ENCODE results near the gene PRR9. TPM values are rescaled to one million over a fixed set of nuclear protein-coding genes. Genes with fewer than 3 reads are reported as not detected.
"Not testable (repeated sequence)": the region's sequence is repeated elsewhere in the genome, so short reads cannot be mapped to it uniquely, and the experiment has no call there.

The PRR9 gene
- total and polyA plus RNA-seq, 2 donors (not counting 1 experiment from before 2014, with no cell fraction given): not detected

DNA sequence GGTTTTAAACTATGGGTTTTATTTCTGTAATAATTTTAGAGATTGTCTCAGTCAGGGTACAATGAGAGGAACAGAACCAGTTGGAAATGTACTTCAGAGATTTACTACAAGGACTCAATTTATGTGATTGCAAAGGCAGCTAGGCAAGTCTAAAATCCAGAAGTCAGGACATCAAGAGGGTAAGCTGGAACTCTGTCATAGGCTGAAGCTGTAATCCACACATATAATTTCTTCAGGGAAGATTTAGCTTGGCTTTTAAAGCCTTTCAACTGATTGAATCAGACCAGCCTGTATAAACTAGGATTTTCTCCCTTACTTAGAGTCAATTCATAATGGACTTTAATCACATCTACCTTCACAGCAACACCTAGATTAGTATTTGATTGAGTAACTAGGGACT is 38.5 kb upstream of the PRR9 start:
- Histone ChIP-seq H3K4me3 (replicated peaks in 1 of 4; ENCODE audit: control extremely low read depth in 1 of 4, insufficient read depth in 1 of 4, low read depth in 3 of 4, low read length in 4 of 4) (no peak overlapping the region), H3K9me3 (ENCODE audit: control insufficient read depth, insufficient read depth, low read depth, low read length) (no peaks in the 10 kb centered on the region), H3K79me2 (ENCODE audit: control insufficient read depth, insufficient read depth, low read length) (no peaks in the 10 kb centered on the region), H2AFZ (ENCODE audit: low read length) (no peak overlapping the region), H3K27ac (ENCODE audit: insufficient read depth, low read length) (no peak overlapping the region), H3K4me1 (ENCODE audit: control insufficient read depth, extremely low read depth, insufficient read depth, low read length) (no peaks in the 10 kb centered on the region), H3K4me2 (ENCODE audit: extremely low read depth, insufficient read depth, low read length) (no peak overlapping the region), H3K27me3 (ENCODE audit: control insufficient read depth, insufficient read depth, low read length) (no peaks in the 10 kb centered on the region), H4K20me1 (ENCODE audit: control insufficient read depth, extremely low read depth, insufficient read depth, low read length) (no peaks in the 10 kb centered on the region), H3K9ac (ENCODE audit: insufficient read depth, low read length) (no peak overlapping the region), H3K36me3 (ENCODE audit: control insufficient read depth, insufficient read depth, low read length) (no peaks in the 10 kb centered on the region)
- no peak for TF ChIP-seq EZH2 (IDR thresholded peaks at IDR 0.05; ENCODE audit: low read length, missing control alignments)
- TF ChIP-seq, protein P1, sequence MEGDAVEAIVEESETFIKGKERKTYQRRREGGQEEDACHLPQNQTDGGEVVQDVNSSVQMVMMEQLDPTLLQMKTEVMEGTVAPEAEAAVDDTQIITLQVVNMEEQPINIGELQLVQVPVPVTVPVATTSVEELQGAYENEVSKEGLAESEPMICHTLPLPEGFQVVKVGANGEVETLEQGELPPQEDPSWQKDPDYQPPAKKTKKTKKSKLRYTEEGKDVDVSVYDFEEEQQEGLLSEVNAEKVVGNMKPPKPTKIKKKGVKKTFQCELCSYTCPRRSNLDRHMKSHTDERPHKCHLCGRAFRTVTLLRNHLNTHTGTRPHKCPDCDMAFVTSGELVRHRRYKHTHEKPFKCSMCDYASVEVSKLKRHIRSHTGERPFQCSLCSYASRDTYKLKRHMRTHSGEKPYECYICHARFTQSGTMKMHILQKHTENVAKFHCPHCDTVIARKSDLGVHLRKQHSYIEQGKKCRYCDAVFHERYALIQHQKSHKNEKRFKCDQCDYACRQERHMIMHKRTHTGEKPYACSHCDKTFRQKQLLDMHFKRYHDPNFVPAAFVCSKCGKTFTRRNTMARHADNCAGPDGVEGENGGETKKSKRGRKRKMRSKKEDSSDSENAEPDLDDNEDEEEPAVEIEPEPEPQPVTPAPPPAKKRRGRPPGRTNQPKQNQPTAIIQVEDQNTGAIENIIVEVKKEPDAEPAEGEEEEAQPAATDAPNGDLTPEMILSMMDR (conservative IDR thresholded peaks at IDR 0.05 in 1 of 2, IDR thresholded peaks at IDR 0.05 in 1 of 2; ENCODE audit: low read depth in 1 of 2, low read length in 2 of 2): no peak
- DNase-seq (ENCODE audit: low read depth in 2 of 2): no peak

DNA sequence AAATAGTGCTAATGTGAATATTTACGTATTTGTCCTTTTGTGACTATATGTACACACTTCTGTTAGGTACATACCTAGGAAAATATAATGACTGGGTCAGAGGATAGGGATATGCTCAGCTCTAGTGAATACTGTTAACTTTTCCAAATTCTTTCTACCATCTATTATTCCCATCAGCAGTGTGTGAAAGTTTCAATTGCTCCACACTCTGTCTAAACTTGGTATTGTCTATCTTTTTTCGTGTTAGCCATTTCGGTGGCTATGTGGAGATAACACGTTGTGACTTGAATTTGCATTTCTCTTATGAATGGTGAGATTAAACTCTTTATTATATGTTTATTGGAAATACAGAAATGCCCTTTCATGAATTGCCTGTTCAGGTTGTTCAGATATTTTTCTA is 36.8 kb upstream of the PRR9 start:
- no peak for DNase-seq (ENCODE audit: low read depth in 2 of 2)
- Histone ChIP-seq H4K20me1 (ENCODE audit: control insufficient read depth, extremely low read depth, insufficient read depth, low read length) (no peaks in the 10 kb centered on the region), H3K27ac (ENCODE audit: insufficient read depth, low read length) (no peak overlapping the region), H3K4me1 (ENCODE audit: control insufficient read depth, extremely low read depth, insufficient read depth, low read length) (no peaks in the 10 kb centered on the region), H3K36me3 (ENCODE audit: control insufficient read depth, insufficient read depth, low read length) (no peaks in the 10 kb centered on the region), H3K4me3 (replicated peaks in 1 of 4; ENCODE audit: control extremely low read depth in 1 of 4, insufficient read depth in 1 of 4, low read depth in 3 of 4, low read length in 4 of 4) (no peak overlapping the region), H3K9me3 (ENCODE audit: control insufficient read depth, insufficient read depth, low read depth, low read length) (no peaks in the 10 kb centered on the region), H2AFZ (ENCODE audit: low read length) (no peak overlapping the region), H3K79me2 (ENCODE audit: control insufficient read depth, insufficient read depth, low read length) (no peaks in the 10 kb centered on the region), H3K9ac (ENCODE audit: insufficient read depth, low read length) (no peak overlapping the region), H3K27me3 (ENCODE audit: control insufficient read depth, insufficient read depth, low read length) (no peaks in the 10 kb centered on the region), H3K4me2 (ENCODE audit: extremely low read depth, insufficient read depth, low read length) (no peak overlapping the region)
- TF ChIP-seq, protein P1 (conservative IDR thresholded peaks at IDR 0.05 in 1 of 2, IDR thresholded peaks at IDR 0.05 in 1 of 2; ENCODE audit: low read depth in 1 of 2, low read length in 2 of 2): no peak
- no peak for TF ChIP-seq EZH2 (IDR thresholded peaks at IDR 0.05; ENCODE audit: low read length, missing control alignments)

DNA sequence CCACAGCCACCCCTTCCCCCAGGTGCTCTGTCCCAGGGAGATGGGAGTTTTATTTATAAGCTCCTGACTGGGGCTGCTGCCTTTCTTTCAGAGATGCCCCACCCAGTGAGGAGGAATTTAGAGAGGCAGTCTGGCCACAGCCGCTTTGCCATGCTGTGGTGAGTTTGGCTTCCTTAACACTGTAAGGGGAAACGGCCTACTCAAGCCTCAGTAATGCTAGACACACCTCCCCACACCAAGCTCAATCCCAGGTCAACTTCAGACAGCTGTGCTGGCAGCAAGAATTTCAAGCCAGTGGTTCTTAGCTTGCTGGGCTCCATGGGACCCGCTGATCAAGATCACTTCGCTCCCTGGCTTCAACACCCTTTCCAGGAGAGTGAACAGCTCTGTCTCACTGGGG is 29.1 kb upstream of the PRR9 start:
- not testable (repeated sequence) for DNase-seq (ENCODE audit: low read depth in 2 of 2); H4K20me1 ChIP-seq (ENCODE audit: control insufficient read depth, extremely low read depth, insufficient read depth, low read length); H3K9ac ChIP-seq (ENCODE audit: insufficient read depth, low read length); H2AFZ ChIP-seq (ENCODE audit: low read length); H3K4me1 ChIP-seq (ENCODE audit: control insufficient read depth, extremely low read depth, insufficient read depth, low read length); H3K4me2 ChIP-seq (ENCODE audit: extremely low read depth, insufficient read depth, low read length); H3K27me3 ChIP-seq (ENCODE audit: control insufficient read depth, insufficient read depth, low read length); H3K9me3 ChIP-seq (ENCODE audit: control insufficient read depth, insufficient read depth, low read depth, low read length); H3K27ac ChIP-seq (ENCODE audit: insufficient read depth, low read length); H3K36me3 ChIP-seq (ENCODE audit: control insufficient read depth, insufficient read depth, low read length); H3K79me2 ChIP-seq (ENCODE audit: control insufficient read depth, insufficient read depth, low read length); H3K4me3 ChIP-seq (replicated peaks in 1 of 4; ENCODE audit: control extremely low read depth in 1 of 4, insufficient read depth in 1 of 4, low read depth in 3 of 4, low read length in 4 of 4)

All from fibroblast of lung (primary cell).